Measurements from ENCODE around the gene SERPINB7.

DNA sequence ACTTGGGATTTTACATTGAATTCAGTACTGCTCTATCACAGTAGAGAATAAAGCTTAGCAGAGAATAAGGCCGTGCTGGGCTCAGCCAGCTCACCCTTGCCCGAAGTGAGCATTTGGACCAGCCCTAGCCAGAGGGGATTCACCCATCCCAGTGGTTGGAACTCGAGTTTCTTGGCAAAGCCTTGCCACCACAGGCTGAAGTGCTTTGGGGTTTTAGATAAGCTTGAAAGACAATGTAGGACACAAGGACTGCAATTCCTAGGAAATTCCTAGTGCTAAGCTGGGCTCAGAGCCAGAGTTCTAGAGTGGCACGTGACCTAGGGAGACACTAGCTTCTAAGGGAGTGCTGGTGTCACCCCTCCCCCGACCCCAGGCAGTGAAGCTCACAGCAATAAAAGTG, 44.4 kb upstream of the SERPINB7 start:
- TF ChIP-seq EZH2phosphoT487 (IDR thresholded peaks at IDR 0.05; ENCODE audit: borderline replicate concordance, low read depth, low read length): no peak
- TF ChIP-seq, protein P1, sequence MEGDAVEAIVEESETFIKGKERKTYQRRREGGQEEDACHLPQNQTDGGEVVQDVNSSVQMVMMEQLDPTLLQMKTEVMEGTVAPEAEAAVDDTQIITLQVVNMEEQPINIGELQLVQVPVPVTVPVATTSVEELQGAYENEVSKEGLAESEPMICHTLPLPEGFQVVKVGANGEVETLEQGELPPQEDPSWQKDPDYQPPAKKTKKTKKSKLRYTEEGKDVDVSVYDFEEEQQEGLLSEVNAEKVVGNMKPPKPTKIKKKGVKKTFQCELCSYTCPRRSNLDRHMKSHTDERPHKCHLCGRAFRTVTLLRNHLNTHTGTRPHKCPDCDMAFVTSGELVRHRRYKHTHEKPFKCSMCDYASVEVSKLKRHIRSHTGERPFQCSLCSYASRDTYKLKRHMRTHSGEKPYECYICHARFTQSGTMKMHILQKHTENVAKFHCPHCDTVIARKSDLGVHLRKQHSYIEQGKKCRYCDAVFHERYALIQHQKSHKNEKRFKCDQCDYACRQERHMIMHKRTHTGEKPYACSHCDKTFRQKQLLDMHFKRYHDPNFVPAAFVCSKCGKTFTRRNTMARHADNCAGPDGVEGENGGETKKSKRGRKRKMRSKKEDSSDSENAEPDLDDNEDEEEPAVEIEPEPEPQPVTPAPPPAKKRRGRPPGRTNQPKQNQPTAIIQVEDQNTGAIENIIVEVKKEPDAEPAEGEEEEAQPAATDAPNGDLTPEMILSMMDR (conservative IDR thresholded peaks at IDR 0.05; ENCODE audit: low read length): no peak

Measured in OCI-LY7 (cell line).